Measurements from ENCODE around the gene MCC. TPM values are rescaled to one million over a fixed set of nuclear protein-coding genes. Genes with fewer than 3 reads are reported as not detected.
"Not testable (repeated sequence)": the region's sequence is repeated elsewhere in the genome, so short reads cannot be mapped to it uniquely, and the experiment has no call there.

The MCC gene
- total RNA-seq, 2 donors from 2014 or later, result 164 to 187 TPM

DNA sequence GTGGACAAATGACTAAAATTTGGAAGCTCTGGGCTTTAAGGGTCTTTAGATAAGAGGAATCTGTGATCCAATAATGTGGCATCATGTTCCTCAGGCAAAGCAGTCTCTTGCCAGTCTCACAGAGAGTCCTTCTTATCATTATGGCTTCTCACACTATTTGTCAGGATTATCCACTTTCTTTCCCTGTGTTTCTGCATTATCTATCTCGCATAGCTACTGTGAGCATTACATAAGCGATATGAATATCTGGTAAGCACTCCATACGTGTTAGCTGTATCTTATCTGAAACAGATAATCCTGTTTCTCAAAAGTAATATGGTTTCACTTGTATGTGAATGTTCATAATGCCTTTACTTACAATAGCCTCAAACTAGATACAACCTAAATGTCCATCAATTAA lies 9.6 kb downstream of the MCC start:
- no peak overlapping the region for H3K4me3 Mint-ChIP-seq
- no peak for DNase-seq
- H3K36me3 Mint-ChIP-seq (ENCODE audit: low read depth), result no peaks in the 10 kb centered on the region
- TF ChIP-seq, protein P1, sequence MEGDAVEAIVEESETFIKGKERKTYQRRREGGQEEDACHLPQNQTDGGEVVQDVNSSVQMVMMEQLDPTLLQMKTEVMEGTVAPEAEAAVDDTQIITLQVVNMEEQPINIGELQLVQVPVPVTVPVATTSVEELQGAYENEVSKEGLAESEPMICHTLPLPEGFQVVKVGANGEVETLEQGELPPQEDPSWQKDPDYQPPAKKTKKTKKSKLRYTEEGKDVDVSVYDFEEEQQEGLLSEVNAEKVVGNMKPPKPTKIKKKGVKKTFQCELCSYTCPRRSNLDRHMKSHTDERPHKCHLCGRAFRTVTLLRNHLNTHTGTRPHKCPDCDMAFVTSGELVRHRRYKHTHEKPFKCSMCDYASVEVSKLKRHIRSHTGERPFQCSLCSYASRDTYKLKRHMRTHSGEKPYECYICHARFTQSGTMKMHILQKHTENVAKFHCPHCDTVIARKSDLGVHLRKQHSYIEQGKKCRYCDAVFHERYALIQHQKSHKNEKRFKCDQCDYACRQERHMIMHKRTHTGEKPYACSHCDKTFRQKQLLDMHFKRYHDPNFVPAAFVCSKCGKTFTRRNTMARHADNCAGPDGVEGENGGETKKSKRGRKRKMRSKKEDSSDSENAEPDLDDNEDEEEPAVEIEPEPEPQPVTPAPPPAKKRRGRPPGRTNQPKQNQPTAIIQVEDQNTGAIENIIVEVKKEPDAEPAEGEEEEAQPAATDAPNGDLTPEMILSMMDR (conservative IDR thresholded peaks at IDR 0.05), result no peak
- H3K27me3 ChIP-seq (ENCODE audit: control insufficient read depth, insufficient read depth, low read length, poor library complexity, severe bottlenecking), result peaks cover 20% of the 10 kb centered on the region
- no peaks in the 10 kb centered on the region for H3K4me1 ChIP-seq (ENCODE audit: control insufficient read depth, insufficient read depth, low read length)
- H3K4me3 ChIP-seq (ENCODE audit: low read length), result no peak overlapping the region
- H3K27ac Mint-ChIP-seq, result no peak overlapping the region
- no peaks in the 10 kb centered on the region for H3K36me3 ChIP-seq (ENCODE audit: control insufficient read depth, insufficient read depth, low read length)
- no peaks in the 10 kb centered on the region for H3K9me3 Mint-ChIP-seq
- no peak overlapping the region for H3K27ac ChIP-seq (ENCODE audit: low read depth, low read length)
- WGBS, 2 experiments (ENCODE audit: insufficient coverage in 1 of 2, insufficient read length in 1 of 2), result 89 to 91% methylated on average over 2 to 3 of the region's 3 CpGs
- H3K4me1 Mint-ChIP-seq, result peaks cover 6% of the 10 kb centered on the region
- H3K27me3 Mint-ChIP-seq (ENCODE audit: insufficient read depth), result peaks cover 13% of the 10 kb centered on the region
- H3K9ac ChIP-seq (ENCODE audit: extremely low read depth, low read length, poor library complexity, severe bottlenecking), result no peak overlapping the region
- no peaks in the 10 kb centered on the region for H3K9me3 ChIP-seq (ENCODE audit: control insufficient read depth, low read length)

- Mint-ChIP-seq H3K4me1 (peaks cover 6% of the 10 kb centered on the region), H3K36me3 (ENCODE audit: low read depth) (peaks cover 2% of the 10 kb centered on the region), H3K9me3 (peaks cover 24% of the 10 kb centered on the region), H3K27me3 (ENCODE audit: insufficient read depth) (peaks cover 7% of the 10 kb centered on the region), H3K27ac (no peak overlapping the region), H3K4me3 (no peak overlapping the region)
- Histone ChIP-seq H3K27ac (ENCODE audit: low read depth, low read length) (no peak overlapping the region), H3K4me3 (ENCODE audit: low read length) (no peak overlapping the region), H3K4me1 (ENCODE audit: control insufficient read depth, insufficient read depth, low read length) (no peaks in the 10 kb centered on the region), H3K36me3 (ENCODE audit: control insufficient read depth, insufficient read depth, low read length) (no peaks in the 10 kb centered on the region), H3K9ac (ENCODE audit: extremely low read depth, low read length, poor library complexity, severe bottlenecking) (no peak overlapping the region), H3K9me3 (ENCODE audit: control insufficient read depth, low read length) (peaks cover 13% of the 10 kb centered on the region), H3K27me3 (ENCODE audit: control insufficient read depth, insufficient read depth, low read length, poor library complexity, severe bottlenecking) (peaks cover 3% of the 10 kb centered on the region)
- 57 to 61% methylated on average over 5 of the region's 5 CpGs for WGBS, 2 experiments (ENCODE audit: insufficient coverage in 1 of 2, insufficient read length in 1 of 2)
- no peak for DNase-seq
- TF ChIP-seq, protein P1 (conservative IDR thresholded peaks at IDR 0.05), result no peak
These were observed 14.0 kb downstream of the MCC start for GRCh38 chr5:113474100-113474728.

GRCh38 chr5:113463032-113463431 lies 25.2 kb downstream of the MCC start:
- H3K27ac ChIP-seq (ENCODE audit: low read depth, low read length), result no peak overlapping the region
- TF ChIP-seq, protein P1 (conservative IDR thresholded peaks at IDR 0.05), result no peak
- H3K9ac ChIP-seq (ENCODE audit: extremely low read depth, low read length, poor library complexity, severe bottlenecking), result no peak overlapping the region
- H3K4me1 ChIP-seq (ENCODE audit: control insufficient read depth, insufficient read depth, low read length), result no peaks in the 10 kb centered on the region
- DNase-seq, result no peak
- H3K36me3 ChIP-seq (ENCODE audit: control insufficient read depth, insufficient read depth, low read length), result no peaks in the 10 kb centered on the region
- Mint-ChIP-seq H3K9me3 (no peaks in the 10 kb centered on the region), H3K27ac (no peak overlapping the region), H3K36me3 (ENCODE audit: low read depth) (no peaks in the 10 kb centered on the region), H3K4me3 (no peak overlapping the region), H3K4me1 (no peaks in the 10 kb centered on the region), H3K27me3 (ENCODE audit: insufficient read depth) (peaks cover 4% of the 10 kb centered on the region)
- no peaks in the 10 kb centered on the region for H3K9me3 ChIP-seq (ENCODE audit: control insufficient read depth, low read length)
- no peaks in the 10 kb centered on the region for H3K27me3 ChIP-seq (ENCODE audit: control insufficient read depth, insufficient read depth, low read length, poor library complexity, severe bottlenecking)
- H3K4me3 ChIP-seq (ENCODE audit: low read length), result no peak overlapping the region

DNA sequence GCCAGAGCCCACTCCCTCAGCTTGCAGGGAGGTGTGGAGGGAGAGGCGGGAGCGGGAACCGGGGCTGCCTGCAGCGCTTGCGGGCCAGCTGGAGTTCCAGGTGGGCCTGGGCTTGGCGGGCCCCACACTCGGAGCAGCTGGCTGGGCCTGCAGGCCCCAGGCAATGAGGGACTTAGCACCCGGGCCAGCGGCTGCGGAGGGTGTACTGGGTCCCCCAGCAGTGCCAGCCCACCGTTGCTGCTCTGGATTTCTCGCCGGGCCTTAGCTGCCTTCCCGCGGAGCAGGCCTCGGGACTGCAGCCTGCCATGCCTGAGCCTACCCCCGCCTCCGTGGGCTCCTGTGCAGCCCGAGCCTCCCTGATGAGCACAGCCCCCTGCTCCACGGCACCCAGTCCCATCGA lies 31.1 kb downstream of the MCC start:
- not testable (repeated sequence) for H3K9ac ChIP-seq (ENCODE audit: extremely low read depth, low read length, poor library complexity, severe bottlenecking); H3K9me3 ChIP-seq (ENCODE audit: control insufficient read depth, low read length); H3K9me3 Mint-ChIP-seq; H3K4me3 Mint-ChIP-seq; H3K36me3 ChIP-seq (ENCODE audit: control insufficient read depth, insufficient read depth, low read length); H3K27ac Mint-ChIP-seq; H3K4me3 ChIP-seq (ENCODE audit: low read length); H3K27ac ChIP-seq (ENCODE audit: low read depth, low read length); H3K27me3 ChIP-seq (ENCODE audit: control insufficient read depth, insufficient read depth, low read length, poor library complexity, severe bottlenecking); H3K27me3 Mint-ChIP-seq (ENCODE audit: insufficient read depth); DNase-seq; H3K36me3 Mint-ChIP-seq (ENCODE audit: low read depth); H3K4me1 Mint-ChIP-seq; H3K4me1 ChIP-seq (ENCODE audit: control insufficient read depth, insufficient read depth, low read length)
- 91 to 97% methylated on average over 13 to 20 of the region's 21 CpGs for WGBS, 2 experiments (ENCODE audit: insufficient coverage in 1 of 2, insufficient read length in 1 of 2)
